T-helper 2 cell treated with Interferon-gamma antibody and Interleukin-4, amounts not matched to agents 100 ng/mL and 5 ng/mL, for 36 hours (primary cell): ENCODE data around the gene MOGAT3. TPM values are rescaled to one million over a fixed set of nuclear protein-coding genes. Genes with fewer than 3 reads are reported as not detected.

ENCODE experiments used
- intact Hi-C: fragments of 100-400 bp; cut with micrococcal nuclease; formaldehyde crosslinking; loops from one replicate; pipeline ENCODE4 v1.15.1; 2023
- total RNA-seq: library from RNA; stranded (reverse); gene quantifications from 2 replicates; pipeline ENCODE4 v1.2.3, GENCODE V29; 2022

Gene MOGAT3
- not detected in 2 replicates for total RNA-seq

- intact Hi-C loops = no loop called here
Observed at GRCh38 chr7:101200862-101201599, at the start of gene MOGAT3. Gene MOGAT3 (minus strand): TSS chr7:101201036. CDS start chr7:101200854, 182 bp downstream.

- intact Hi-C loops = no loop called here
Observed at GRCh38 chr7:101250324-101250723, 49.5 kb upstream of the MOGAT3 start.

- intact Hi-C loops = loop anchor here (10.0 kb wide), 1 partner anchor 363 kb away; the partner anchor contains the start of gene UFSP1
Observed at GRCh38 chr7:101248276-101248675, 47.4 kb upstream of the MOGAT3 start.

- intact Hi-C loops = loop anchor here (2.0 to 10.0 kb wide), 2 partner anchors 100 to 360 kb away; partner anchors contain the start of gene UFSP1
Observed at GRCh38 chr7:101245147-101245668, 44.4 kb upstream of the MOGAT3 start.

- intact Hi-C loops = loop anchor here (1.0 to 10.0 kb wide), 5 partner anchors 8 to 360 kb away; partner anchors contain the start of genes UFSP1, VGF and ZNHIT1
Observed at GRCh38 chr7:101244375-101245146, 43.7 kb upstream of the MOGAT3 start, which contains the start of gene FIS1. Gene FIS1 (minus strand): TSS chr7:101245081. CDS start chr7:101245004, 77 bp downstream.

GRCh38 chr7:101243646-101244374, 43.0 kb upstream of the MOGAT3 start:
- intact Hi-C loops = loop anchor here (1.0 to 10.0 kb wide), 5 partner anchors 8 to 359 kb away; partner anchors contain the start of genes UFSP1, VGF and ZNHIT1

- intact Hi-C loops = loop anchor here (5.0 to 10.0 kb wide), 2 partner anchors 74 to 357 kb away; partner anchors contain the start of genes UFSP1 and VGF
Observed at GRCh38 chr7:101241443-101242349, 40.9 kb upstream of the MOGAT3 start.

GRCh38 chr7:101241015-101241363, 40.2 kb upstream of the MOGAT3 start:
- intact Hi-C loops = loop anchor here (5.0 to 10.0 kb wide), 2 partner anchors 74 to 356 kb away; partner anchors contain the start of genes UFSP1 and VGF

- intact Hi-C loops = loop anchor here (5.0 to 10.0 kb wide), 2 partner anchors 73 to 356 kb away; partner anchors contain the start of genes UFSP1 and VGF
Observed at GRCh38 chr7:101240226-101241014, 39.6 kb upstream of the MOGAT3 start.

- intact Hi-C loops = loop anchor here (5.0 to 10.0 kb wide), 2 partner anchors 73 to 355 kb away; partner anchors contain the start of genes UFSP1 and VGF
Observed at GRCh38 chr7:101239951-101240220, 39.0 kb upstream of the MOGAT3 start.

- intact Hi-C loops = no loop called here
Observed at GRCh38 chr7:101239191-101239950, 38.5 kb upstream of the MOGAT3 start.

GRCh38 chr7:101238226-101239182, 37.7 kb upstream of the MOGAT3 start:
- intact Hi-C loops = no loop called here

- intact Hi-C loops = no loop called here
Observed at GRCh38 chr7:101237206-101238067, 36.6 kb upstream of the MOGAT3 start, which contains the start of gene CLDN15. Gene CLDN15 (minus strand): TSS chr7:101237802. CDS start chr7:101237581, 221 bp downstream.

- intact Hi-C loops = no loop called here
Observed at GRCh38 chr7:101236292-101236835, 35.5 kb upstream of the MOGAT3 start.

- intact Hi-C loops = no loop called here
Observed at GRCh38 chr7:101235522-101235921, 34.7 kb upstream of the MOGAT3 start.

GRCh38 chr7:101235050-101235449, 34.2 kb upstream of the MOGAT3 start:
- intact Hi-C loops = no loop called here
